ENCODE results near the gene PSMB5. TPM values are rescaled to one million over a fixed set of nuclear protein-coding genes. Genes with fewer than 3 reads are reported as not detected.

PSMB5 gene
- total RNA-seq, 1 experiment from 2014 or later: 172 TPM

DNA sequence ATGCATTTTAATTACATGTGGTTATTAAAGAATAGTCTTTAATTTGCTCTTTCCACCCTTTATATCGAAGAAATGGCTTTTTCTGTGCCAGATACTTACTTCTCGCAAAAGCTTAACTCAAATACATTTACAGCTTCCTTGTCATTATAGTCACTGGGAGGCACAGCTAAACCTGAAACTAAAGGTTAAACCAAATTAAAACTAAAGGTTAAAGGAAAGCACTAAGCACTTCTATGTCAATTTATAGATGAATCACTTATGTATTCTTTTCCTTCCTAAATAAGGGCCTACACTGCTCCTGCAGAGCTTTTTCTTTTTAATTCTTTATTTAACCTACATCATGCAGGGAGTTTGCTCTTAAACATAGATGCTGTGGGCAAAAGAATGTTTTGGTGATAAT is 33.8 kb downstream of the PSMB5 start:
- Histone ChIP-seq H3K4me3 (ENCODE audit: low read depth, low read length) (no peak overlapping the region), H3K9me3 (no peaks in the 10 kb centered on the region), H3K36me3 (ENCODE audit: control insufficient read depth, insufficient read depth, low read length) (no peaks in the 10 kb centered on the region), H3K4me1 (0 out of 2 replicates have a peak, but pooled peaks cover 4% of the 10 kb centered on the region), H3K27me3 (replicated peaks; ENCODE audit: control insufficient read depth, insufficient read depth, low read length) (no peaks in the 10 kb centered on the region)
- Mint-ChIP-seq H3K4me3 (ENCODE audit: unreplicated experiment) (no peak overlapping the region), H3K9me3 (ENCODE audit: unreplicated experiment) (no peaks in the 10 kb centered on the region), H3K36me3 (ENCODE audit: insufficient read depth, unreplicated experiment) (no peaks in the 10 kb centered on the region), H3K27ac (ENCODE audit: unreplicated experiment) (no peak overlapping the region), H3K4me1 (ENCODE audit: low read depth, unreplicated experiment) (peaks cover 16% of the 10 kb centered on the region), H3K27me3 (ENCODE audit: insufficient read depth, unreplicated experiment) (no peaks in the 10 kb centered on the region)
- DNase-seq: no peak
- intact Hi-C loops (cut with micrococcal nuclease; ENCODE audit: unreplicated experiment): no loop called here
- ChIA-PET CTCF (interaction anchor here (1.0 to 1.3 kb wide), 2 partner anchors 15 to 57 kb away, joined by 3 to 5 read pairs; no protein-coding TSS in a partner anchor), POLR2A (no interaction called here)
- TF ChIP-seq, protein P1, sequence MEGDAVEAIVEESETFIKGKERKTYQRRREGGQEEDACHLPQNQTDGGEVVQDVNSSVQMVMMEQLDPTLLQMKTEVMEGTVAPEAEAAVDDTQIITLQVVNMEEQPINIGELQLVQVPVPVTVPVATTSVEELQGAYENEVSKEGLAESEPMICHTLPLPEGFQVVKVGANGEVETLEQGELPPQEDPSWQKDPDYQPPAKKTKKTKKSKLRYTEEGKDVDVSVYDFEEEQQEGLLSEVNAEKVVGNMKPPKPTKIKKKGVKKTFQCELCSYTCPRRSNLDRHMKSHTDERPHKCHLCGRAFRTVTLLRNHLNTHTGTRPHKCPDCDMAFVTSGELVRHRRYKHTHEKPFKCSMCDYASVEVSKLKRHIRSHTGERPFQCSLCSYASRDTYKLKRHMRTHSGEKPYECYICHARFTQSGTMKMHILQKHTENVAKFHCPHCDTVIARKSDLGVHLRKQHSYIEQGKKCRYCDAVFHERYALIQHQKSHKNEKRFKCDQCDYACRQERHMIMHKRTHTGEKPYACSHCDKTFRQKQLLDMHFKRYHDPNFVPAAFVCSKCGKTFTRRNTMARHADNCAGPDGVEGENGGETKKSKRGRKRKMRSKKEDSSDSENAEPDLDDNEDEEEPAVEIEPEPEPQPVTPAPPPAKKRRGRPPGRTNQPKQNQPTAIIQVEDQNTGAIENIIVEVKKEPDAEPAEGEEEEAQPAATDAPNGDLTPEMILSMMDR (IDR thresholded peaks at IDR 0.05; ENCODE audit: insufficient read depth in 1 of 2, low read depth in 1 of 2, low read length in 1 of 2, severe bottlenecking in 1 of 2, unreplicated experiment in 1 of 2): no peak
- no TSS peak for BruUV-seq (replicated peaks)

DNA sequence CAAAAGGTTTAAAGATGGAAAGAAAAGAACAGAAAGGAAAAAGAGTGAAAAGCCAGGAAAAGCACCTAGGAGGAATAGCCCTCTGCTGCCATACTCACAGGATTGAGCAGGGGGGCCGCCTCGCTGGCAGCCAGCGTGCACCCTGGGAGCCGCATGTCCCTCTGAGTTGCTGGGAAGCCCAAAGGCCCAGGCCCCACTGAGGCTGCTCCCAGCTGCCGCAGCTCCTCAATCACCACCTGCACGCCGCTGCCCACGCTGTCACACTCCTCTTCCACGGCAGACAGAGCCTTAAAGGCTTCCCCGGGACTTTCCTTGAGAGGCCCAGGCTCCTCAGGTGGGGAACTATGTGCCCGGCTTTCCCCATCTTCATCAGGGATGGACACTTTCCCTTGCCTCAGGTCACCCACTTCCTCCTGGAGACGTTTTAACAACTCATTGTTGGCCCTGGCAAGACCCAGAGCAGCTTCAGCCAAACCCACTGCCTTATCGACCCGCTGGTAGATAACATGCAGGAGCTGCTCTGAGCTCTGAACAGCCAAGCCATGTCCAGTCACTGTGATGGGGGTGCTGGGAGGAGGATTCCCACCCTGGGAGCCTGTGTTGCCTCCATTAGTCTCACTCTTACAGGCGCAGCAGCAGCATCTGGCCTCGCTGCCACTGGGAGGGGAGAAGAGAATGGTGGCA is 36.2 kb downstream of the PSMB5 start:
- H3K27me3 Mint-ChIP-seq (ENCODE audit: insufficient read depth, unreplicated experiment): no peaks in the 10 kb centered on the region
- no peak overlapping the region for H3K27ac Mint-ChIP-seq (ENCODE audit: unreplicated experiment)
- no peak for DNase-seq
- no peaks in the 10 kb centered on the region for H3K9me3 ChIP-seq
- no peaks in the 10 kb centered on the region for H3K9me3 Mint-ChIP-seq (ENCODE audit: unreplicated experiment)
- H3K36me3 Mint-ChIP-seq (ENCODE audit: insufficient read depth, unreplicated experiment): no peaks in the 10 kb centered on the region
- TF ChIP-seq, protein P1 (IDR thresholded peaks at IDR 0.05; ENCODE audit: insufficient read depth in 1 of 2, low read depth in 1 of 2, low read length in 1 of 2, severe bottlenecking in 1 of 2, unreplicated experiment in 1 of 2): no peak
- CTCF ChIA-PET: no interaction called here
- no peak overlapping the region for H3K4me3 ChIP-seq (ENCODE audit: low read depth, low read length)
- H3K4me3 Mint-ChIP-seq (ENCODE audit: unreplicated experiment): no peak overlapping the region
- POLR2A ChIA-PET: no interaction called here
- no TSS peak for BruUV-seq (replicated peaks)
- H3K27me3 ChIP-seq (replicated peaks; ENCODE audit: control insufficient read depth, insufficient read depth, low read length): no peaks in the 10 kb centered on the region
- H3K4me1 Mint-ChIP-seq (ENCODE audit: low read depth, unreplicated experiment): peaks cover 7% of the 10 kb centered on the region
- H3K4me1 ChIP-seq: peaks cover 6% of the 10 kb centered on the region
- no peaks in the 10 kb centered on the region for H3K36me3 ChIP-seq (ENCODE audit: control insufficient read depth, insufficient read depth, low read length)
- intact Hi-C loops (cut with micrococcal nuclease; ENCODE audit: unreplicated experiment): no loop called here

DNA sequence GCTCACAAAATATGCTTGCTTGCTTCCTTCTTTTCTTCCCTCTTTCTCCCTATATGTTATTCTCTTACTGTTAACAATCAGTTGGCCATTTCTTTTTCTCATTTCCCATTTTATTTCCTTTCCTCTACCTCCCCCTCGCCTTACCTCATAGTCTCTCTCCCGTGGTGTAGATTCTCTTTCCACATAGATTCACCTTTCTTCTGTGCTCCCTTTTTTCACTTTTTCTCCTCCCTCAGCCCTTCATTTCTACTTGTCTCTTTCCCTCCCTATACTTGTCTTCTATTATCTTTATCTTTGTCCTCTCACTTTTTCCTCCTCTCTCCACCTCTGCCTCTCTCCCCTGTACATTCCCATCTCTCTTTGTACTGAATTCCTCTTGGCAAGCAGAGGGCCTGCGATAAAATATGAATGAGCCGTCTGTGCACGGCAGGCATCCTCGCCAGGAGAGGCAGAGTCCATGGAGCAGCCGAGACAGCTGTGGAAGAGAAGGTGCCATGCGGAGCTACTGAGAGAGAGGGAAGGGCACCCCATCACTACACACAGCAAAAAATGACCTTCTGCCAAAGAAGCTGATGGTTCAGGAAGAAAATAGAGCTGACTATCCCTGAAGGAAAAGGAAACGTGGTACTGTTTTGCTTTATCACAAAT is 36.9 kb downstream of the PSMB5 start:
- Histone ChIP-seq H3K9me3 (no peaks in the 10 kb centered on the region), H3K36me3 (ENCODE audit: control insufficient read depth, insufficient read depth, low read length) (no peaks in the 10 kb centered on the region), H3K4me3 (ENCODE audit: low read depth, low read length) (no peak overlapping the region), H3K4me1 (peaks cover 10% of the 10 kb centered on the region), H3K27me3 (replicated peaks; ENCODE audit: control insufficient read depth, insufficient read depth, low read length) (no peaks in the 10 kb centered on the region)
- ChIA-PET POLR2A (no interaction called here), CTCF (interaction anchor here (0.9 to 3.4 kb wide), 2 partner anchors 9 to 12 kb away, joined by 4 to 59 read pairs; no protein-coding TSS in a partner anchor)
- no peak overlapping the region for H3K27ac Mint-ChIP-seq (ENCODE audit: unreplicated experiment)
- intact Hi-C loops (cut with micrococcal nuclease; ENCODE audit: unreplicated experiment): no loop called here
- H3K4me1 Mint-ChIP-seq (ENCODE audit: low read depth, unreplicated experiment): peaks cover 7% of the 10 kb centered on the region
- TF ChIP-seq, protein P1 (IDR thresholded peaks at IDR 0.05; ENCODE audit: insufficient read depth in 1 of 2, low read depth in 1 of 2, low read length in 1 of 2, severe bottlenecking in 1 of 2, unreplicated experiment in 1 of 2): no peak
- no peaks in the 10 kb centered on the region for H3K9me3 Mint-ChIP-seq (ENCODE audit: unreplicated experiment)
- no TSS peak for BruUV-seq (replicated peaks)
- no peaks in the 10 kb centered on the region for H3K27me3 Mint-ChIP-seq (ENCODE audit: insufficient read depth, unreplicated experiment)
- H3K4me3 Mint-ChIP-seq (ENCODE audit: unreplicated experiment): no peak overlapping the region
- no peak for DNase-seq
- no peaks in the 10 kb centered on the region for H3K36me3 Mint-ChIP-seq (ENCODE audit: insufficient read depth, unreplicated experiment)
